Amniotic epithelial cell (primary cell): ENCODE data around the gene HOXD1.

ENCODE experiments used
- DNase-seq: peaks from one replicate; pipeline ENCODE4 v3.0.0-alpha.2; 2010; ENCODE audit warnings: low read depth

HOXD1 gene

GRCh38 chr2:176152350-176153181 lies 35.9 kb upstream of the HOXD1 start:
- DNase-seq = no peak

GRCh38 chr2:176154576-176155252 lies 33.8 kb upstream of the HOXD1 start:
- no peak for DNase-seq

GRCh38 chr2:176155356-176156044 lies 33.0 kb upstream of the HOXD1 start:
- no peak for DNase-seq

GRCh38 chr2:176156301-176156806 lies 32.1 kb upstream of the HOXD1 start:
- DNase-seq = no peak

GRCh38 chr2:176156807-176157498 lies 31.5 kb upstream of the HOXD1 start, which contains the start of gene HOXD3:
Gene HOXD3, plus strand, starts transcription at chr2:176157307. Its CDS starts 11,808 bp downstream, at chr2:176169115.
- no peak for DNase-seq

GRCh38 chr2:176157499-176158185 lies 30.8 kb upstream of the HOXD1 start:
- no peak for DNase-seq

- DNase-seq = no peak
Observed at GRCh38 chr2:176158186-176158591, 30.3 kb upstream of the HOXD1 start.

- no peak for DNase-seq
Observed at GRCh38 chr2:176158855-176159662, 29.4 kb upstream of the HOXD1 start.

- no peak for DNase-seq
Observed at GRCh38 chr2:176159663-176160250, 28.7 kb upstream of the HOXD1 start.

GRCh38 chr2:176160251-176160985 lies 28.1 kb upstream of the HOXD1 start:
- no peak for DNase-seq

GRCh38 chr2:176160986-176161824 lies 27.3 kb upstream of the HOXD1 start:
- DNase-seq = no peak

- DNase-seq = peak; percentile 7
Observed at GRCh38 chr2:176161825-176162626, 26.4 kb upstream of the HOXD1 start.

- no peak for DNase-seq
Observed at GRCh38 chr2:176162911-176163671, 25.4 kb upstream of the HOXD1 start.

- no peak for DNase-seq
Observed at GRCh38 chr2:176163672-176164056, 24.8 kb upstream of the HOXD1 start.

GRCh38 chr2:176164201-176164600 lies 24.3 kb upstream of the HOXD1 start:
- no peak for DNase-seq

GRCh38 chr2:176164611-176165369 lies 23.7 kb upstream of the HOXD1 start:
- DNase-seq = no peak
